Measurements from ENCODE around the gene MAP3K7CL. TPM values are rescaled to one million over a fixed set of nuclear protein-coding genes. Genes with fewer than 3 reads are reported as not detected.
A peak's percentile ranks its signal among the peaks of the same experiment; 100 is the strongest.
"Not testable (repeated sequence)": the region's sequence is repeated elsewhere in the genome, so short reads cannot be mapped to it uniquely, and the experiment has no call there.

The MAP3K7CL gene
- total RNA-seq, 1 experiment from 2014 or later = 35.8 TPM

DNA sequence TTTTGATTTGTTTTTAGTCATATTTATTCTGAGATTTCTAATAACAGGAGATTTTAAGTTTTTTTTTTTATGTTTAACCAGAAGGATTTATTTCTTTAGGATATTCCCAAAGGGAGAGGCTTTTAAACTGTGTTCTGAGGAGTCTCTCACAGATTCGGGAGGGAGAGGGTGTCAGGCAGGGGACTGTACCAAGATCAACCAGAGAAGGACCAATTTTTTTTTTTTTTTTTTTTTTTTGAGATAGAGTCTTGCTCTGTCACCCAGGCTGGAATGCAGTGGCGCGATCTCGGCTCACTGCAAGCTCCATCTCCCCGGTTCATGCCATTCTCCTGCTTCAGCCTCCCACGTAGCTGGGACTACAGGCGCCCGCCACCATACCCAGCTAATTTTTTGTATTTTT, 37.0 kb downstream of the MAP3K7CL start:
- DNase-seq (ENCODE audit: low read depth) = not testable (repeated sequence)

DNA sequence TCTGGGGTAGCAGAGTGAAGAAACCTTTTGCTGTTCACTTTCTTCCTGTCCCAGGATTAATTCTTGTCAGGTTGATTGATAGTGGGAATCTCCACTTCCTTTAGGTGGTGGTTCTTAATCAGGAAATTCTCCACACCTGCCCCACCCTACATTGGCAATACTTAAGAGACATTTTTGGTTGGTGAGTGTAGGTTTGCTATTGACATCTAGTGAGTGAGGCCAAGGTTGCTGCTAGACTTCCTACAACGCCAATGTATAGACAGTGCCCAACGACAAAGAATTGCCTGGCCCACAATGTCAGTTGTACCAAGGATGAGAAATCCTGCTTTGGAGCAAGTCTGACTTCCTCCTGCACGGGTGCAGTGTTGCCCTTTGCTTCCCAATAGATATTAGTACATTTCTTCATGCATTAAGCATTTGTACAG, 38.5 kb downstream of the MAP3K7CL start:
- DNase-seq (ENCODE audit: low read depth) = peak; percentile 66

DNA sequence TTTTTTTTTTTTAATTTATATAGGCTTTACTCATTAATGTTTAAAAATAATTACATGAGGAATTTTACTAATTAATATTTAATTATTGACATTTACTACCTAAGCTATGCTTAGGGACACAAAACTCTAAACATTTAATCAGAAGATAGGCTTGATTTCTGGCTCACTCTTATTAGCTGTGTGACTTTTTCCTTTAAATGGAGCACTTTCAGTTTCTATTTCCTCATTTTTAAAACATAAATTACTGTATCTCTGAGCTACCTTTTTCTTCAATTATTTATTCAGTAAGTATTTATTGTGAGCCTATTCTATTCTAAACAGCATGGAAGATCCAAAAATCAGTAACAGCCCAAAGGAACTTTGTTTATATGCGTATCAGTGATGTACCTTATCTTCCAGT, 40.5 kb downstream of the MAP3K7CL start:
- no peak for DNase-seq (ENCODE audit: low read depth)

DNA sequence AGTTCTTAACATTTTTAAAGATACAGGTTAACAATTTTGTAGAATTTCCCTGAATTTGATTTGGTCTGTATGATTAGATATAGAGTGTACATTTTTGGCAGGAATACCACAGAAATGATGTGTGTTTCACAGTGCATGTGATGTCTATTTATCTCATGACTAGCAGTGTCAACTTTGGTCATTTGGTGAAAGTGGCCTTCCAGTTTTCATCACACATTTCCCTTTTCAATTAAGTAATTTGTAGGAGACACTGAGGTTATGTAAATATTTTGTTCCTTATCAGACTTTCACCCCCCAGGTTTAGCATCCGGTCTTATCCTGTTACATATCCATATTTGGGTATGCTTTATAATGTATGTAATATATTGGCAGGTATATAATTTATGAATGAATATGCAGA, 41.8 kb downstream of the MAP3K7CL start:
- no peak for DNase-seq (ENCODE audit: low read depth)

DNA sequence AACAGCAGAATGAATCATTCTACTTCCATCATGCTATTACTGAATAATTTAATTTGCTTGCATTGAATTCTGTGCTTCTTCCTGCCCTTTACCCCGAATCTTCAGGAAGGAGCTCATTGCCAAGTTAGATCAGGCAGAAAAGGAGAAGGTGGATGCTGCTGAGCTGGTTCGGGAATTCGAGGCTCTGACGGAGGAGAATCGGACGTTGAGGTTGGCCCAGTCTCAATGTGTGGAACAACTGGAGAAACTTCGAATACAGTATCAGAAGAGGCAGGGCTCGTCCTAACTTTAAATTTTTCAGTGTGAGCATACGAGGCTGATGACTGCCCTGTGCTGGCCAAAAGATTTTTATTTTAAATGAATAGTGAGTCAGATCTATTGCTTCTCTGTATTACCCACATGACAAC, 44.2 kb downstream of the MAP3K7CL start:
- peak; percentile 48 for DNase-seq (ENCODE audit: low read depth)

DNA sequence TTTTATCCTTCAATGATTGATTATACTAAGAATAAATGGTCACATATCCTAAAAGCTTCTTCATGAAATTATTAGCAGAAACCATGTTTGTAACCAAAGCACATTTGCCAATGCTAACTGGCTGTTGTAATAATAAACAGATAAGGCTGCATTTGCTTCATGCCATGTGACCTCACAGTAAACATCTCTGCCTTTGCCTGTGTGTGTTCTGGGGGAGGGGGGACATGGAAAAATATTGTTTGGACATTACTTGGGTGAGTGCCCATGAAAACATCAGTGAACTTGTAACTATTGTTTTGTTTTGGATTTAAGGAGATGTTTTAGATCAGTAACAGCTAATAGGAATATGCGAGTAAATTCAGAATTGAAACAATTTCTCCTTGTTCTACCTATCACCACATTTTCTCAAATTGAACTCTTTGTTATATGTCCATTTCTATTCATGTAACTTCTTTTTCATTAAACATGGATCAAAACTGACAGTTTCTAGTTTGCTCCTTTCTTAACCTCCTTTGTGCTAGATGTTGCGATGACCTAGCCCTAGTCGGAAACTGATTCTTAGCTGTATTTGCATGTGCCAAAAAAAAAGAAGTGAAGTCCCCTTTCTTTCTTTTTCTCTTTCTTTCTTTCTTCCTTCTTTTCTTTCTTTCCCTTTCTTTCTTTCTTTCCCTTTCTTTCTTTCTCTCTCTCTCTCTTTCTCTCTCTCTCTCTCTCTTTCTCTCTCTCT, 45.1 kb downstream of the MAP3K7CL start:
- no peak for DNase-seq (ENCODE audit: low read depth)

DNA sequence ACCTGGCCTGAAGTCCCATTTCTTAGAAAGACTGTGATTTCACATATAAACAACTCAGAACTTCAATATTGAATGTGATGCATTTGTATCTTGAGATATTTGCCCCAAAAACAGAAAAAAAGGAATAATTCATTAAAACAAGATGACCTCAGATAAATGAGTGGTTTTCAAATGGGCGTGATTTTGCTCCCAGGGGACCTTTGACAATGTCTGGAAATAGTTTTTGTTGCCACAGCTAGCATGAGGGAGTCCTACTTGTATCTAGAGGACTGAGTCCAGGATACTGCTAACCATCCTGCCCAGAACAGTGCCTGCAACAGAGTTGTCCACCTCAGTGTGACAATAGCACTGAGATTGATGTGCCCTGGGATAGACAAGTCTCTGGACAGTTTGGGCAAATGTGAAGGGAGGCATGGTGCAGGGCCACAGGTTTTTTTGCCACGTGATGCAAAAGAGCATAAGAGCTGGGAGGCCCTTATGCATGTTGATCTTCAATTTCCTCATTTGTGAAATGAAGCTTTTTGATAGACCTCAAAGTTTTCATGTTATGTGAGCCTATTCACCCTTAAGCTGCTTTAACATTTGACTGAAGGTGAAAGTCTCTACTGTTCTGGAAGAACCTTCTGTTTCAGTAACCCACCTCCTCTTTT, 46.2 kb downstream of the MAP3K7CL start:
- no peak for DNase-seq (ENCODE audit: low read depth)

DNA sequence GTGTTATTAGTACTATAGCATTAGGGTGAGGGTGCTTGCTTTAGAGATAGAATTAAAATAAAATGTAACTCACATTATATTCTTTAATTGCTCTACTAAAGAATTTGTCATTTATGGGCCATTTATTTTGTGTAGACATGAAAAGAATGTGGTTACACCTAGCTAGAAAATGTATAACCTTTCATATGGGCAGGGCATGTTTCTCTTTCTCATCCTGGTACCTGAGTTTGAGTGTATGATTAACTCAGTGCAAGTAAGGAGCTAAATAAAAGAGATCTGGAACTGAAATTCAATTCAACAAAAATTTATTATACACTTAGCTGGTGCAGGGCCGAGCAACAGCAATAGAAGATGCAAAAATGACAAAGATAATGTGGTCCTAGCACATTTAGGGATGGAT, 47.4 kb downstream of the MAP3K7CL start:
- no peak for DNase-seq (ENCODE audit: low read depth)

DNA sequence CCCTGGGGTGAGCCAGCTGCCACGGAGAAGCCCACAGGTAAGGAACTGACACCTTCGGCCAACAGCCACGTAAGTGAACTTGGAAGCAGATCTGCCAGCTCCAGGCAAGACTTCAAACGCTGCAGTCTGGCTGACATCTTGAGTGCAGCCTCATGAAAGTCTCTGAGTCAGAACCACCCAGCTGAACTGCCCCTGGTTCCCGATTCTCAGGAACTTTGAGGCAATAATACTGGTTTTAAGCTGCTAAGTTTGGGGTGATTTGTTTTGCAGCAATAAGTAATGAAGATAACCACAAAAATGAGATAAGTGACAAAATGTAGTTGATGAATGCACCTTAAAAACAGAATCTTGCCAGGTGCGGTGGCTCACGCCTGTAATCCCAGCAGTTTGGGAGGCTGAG, 48.5 kb downstream of the MAP3K7CL start:
- no peak for DNase-seq (ENCODE audit: low read depth)

DNA sequence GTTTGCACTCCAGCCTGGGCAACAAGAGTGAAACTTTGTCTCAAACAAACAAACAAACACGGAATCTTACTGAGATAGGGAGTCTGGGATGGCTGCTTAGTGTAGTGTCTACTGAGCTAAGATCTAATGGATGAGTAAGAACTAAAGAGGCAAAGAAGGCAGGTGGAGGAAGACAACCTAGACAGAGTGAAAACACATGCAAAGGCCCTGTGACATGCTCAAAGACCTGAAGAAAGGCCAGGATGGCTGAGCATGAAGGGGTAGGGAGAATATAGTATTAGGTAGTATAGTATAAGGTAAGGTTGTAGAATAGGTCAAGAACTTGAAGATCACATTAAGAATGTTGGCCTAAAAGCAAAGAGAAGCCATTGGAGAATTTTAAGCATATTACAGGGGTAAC, 49.1 kb downstream of the MAP3K7CL start:
- DNase-seq (ENCODE audit: low read depth) = no peak

DNA sequence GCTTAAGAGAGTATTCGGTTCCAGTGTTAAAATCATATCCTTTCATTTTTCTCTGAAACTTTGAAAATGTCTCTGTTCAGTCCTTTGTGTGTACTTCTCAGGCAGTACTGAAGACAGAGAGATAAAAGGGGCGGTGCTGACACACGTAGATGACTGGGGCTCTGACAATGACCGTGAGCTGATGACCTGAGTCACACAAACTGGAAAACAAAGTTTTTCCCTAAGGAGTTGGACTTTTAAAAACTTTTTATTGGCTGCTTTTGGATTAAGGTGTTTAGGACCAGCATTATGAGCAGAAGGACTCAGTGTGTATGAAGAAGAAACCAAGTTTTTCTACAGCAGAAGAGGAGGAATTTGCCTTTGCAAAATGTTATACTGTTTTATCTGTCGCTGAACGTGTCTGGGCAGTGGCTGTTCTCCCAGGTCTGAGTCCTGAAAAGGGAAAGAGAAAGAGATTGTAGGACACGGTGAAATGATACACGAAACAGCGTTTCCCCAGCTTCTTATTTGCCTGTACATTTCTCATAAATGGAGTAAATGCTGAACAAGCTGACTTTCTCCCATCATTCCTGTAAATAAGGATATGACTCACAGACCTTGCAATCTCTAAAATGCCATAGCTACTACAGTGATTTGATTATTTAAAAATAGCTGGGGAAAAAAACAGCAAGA, 51.5 kb downstream of the MAP3K7CL start:
- DNase-seq (ENCODE audit: low read depth) = peak; percentile 85

DNA sequence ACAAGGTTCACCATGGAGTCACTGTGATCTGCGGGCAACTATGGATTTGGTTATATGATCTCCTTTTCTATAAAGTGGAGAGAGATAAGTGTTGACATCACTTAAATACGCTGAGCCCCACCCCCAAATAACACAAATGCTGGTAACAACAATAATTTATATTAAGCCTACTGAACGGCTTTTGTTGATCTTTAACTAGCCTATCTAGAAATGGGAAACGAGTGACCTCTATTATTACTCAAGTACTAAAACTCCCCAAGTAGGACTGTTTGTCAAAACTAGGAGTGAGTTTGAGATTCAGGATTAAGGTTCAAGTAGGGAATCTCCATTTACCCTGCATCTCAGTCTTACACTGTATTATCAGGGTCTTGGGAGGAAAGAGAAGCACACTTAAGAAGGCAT, 52.2 kb downstream of the MAP3K7CL start:
- no peak for DNase-seq (ENCODE audit: low read depth)

DNA sequence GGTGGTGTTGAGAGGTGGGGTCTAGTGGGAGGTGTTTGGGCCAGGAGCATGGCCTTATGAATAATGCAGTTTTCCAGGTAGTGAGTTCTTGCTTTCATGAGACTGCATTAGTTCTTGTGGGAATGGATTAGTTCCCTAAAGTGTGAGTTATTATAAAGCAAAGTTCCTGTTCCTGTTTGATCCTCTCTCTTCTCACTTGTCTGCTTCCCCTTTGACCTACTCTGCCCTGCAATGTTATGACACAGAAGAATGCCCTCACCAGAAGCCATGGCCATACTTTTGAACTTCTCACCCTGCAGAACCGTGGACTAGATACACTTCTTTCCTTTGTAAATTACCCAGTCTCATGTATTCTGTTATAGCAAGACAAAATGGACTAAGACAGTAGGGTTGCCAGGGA, 53.6 kb downstream of the MAP3K7CL start:
- no peak for DNase-seq (ENCODE audit: low read depth)

DNA sequence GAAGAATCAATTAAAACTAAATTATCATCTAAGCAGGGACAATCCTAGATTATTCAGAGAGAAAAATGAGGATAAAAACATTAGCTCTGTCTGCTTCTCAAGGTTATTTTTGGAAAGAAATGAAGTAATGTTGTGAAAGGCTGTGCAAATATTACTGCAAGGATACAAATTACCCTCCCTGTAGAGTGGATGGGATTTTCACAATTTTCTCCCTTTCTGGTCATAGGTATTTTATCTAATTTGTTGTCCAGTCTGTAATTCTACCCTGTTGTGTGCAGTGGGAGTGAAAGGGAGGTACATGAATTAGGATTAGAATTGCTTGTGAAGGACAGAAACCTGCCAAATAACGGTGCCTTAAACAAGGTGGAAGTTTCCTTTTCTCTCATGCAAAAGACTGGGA, 54.7 kb downstream of the MAP3K7CL start:
- no peak for DNase-seq (ENCODE audit: low read depth)

DNA sequence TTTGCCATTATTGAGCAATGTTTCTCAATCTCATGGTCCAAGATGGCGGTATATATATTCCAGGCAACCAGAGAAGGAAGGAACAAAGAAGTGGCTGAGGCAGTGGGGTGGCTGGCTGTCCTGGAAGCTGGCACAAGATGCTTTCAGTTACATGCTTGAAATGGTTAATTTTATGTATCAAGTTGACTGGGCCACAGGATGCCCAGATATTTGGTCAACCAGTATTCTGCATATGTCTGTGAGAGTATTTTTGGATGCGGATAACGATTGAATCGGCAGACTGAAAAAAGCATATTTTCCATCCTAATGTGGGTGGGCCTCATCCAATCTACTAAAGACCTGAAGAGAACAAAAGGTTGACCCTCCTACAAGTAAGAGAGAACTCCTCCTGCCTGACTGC, 55.2 kb downstream of the MAP3K7CL start:
- no peak for DNase-seq (ENCODE audit: low read depth)

DNA sequence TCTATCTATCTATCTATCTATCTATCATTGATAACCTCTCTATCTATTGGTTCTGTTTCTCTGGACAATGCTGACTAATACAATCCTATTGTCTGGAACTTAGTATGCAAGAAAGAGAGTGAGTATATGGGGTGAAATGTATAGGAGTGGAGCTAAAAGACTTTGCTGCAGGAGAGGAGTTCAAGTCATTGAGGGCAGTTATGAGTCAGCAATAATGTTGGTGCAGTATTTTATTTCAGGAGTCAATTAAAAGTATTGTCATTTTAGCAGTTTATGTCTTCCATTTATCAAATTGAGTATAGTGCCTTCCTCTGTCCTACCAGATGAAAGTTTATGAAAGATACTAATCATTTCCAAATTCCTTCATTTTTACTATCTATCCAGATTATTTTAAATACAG, 55.8 kb downstream of the MAP3K7CL start:
- no peak for DNase-seq (ENCODE audit: low read depth)

DNA sequence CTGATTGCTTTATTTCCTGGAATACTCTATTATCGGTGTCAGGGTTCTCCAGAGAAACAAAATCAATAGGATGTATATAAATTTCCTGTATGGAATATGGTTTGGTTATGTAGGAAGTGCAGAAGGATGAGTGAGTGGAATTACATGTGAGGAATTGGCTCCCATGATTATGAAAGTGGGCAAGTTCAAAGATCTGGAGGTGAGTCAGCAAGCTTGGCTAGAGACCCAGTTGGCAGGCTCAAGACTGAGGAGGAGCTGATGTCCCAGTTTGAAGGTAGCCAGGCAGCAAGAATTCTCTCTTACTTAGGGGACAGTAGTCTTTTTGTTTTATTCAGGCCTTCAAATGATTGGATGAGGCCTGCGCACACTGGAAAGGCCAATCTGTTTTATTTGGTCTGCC, 57.5 kb downstream of the MAP3K7CL start:
- peak; percentile 95 for DNase-seq (ENCODE audit: low read depth)

DNA sequence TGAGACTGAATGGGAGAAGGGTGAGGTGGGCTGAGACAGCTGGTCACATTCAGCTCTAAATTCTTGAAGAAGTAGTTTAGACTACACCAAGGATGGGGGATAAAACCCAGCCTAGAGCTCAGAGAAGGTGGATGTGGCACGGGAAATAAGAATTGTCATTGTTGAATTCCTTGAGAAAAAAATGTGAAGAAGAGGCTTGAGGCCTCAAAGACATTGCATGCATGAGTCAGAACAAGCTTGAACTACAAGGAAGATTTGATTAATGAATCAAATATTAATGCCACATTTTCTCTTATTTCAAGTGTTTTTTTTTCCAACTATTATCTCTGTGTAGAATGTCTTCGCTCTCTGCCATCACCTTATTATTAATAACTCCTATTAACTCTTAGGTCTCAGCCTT, 58.9 kb downstream of the MAP3K7CL start:
- DNase-seq (ENCODE audit: low read depth) = no peak

DNA sequence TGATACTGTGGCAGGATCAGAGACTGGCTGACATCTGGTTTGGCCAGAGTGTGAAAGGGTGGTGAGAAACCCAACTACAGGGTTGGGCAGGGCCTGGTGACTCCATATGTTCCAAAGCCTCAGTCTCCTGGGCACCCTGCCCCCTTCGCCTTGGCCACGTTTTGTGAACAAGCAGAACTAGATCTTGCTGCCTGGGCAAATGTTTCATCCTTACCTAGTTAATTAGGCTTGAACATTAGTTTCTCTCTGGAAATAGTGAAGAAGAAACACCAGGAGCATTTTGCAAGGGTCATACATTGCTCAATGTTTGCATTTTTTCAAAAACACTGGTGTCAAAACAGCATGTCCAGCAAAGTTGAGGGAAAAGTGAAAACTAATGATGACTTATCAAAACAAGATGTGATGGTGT, 60.5 kb downstream of the MAP3K7CL start:
- DNase-seq (ENCODE audit: low read depth) = no peak

DNA sequence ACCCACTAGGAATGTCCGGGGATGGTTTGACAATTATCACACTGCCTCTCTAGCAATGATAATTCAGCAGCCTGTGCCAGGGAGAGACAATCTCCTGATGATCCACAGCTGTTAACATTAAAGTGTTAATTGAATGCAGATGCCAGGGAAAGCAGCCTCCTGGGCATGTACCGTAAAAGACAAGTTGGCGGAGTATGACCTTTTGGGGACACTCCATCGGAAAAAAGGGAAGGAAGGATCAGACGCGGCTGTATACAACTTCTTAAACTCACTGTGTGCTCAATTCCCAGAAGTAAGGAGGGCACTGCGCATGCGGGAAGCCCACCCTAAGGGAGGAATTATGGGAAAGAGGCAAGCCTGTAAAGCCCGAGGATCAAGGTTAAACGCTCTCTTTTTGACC, 62.6 kb downstream of the MAP3K7CL start:
- DNase-seq (ENCODE audit: low read depth) = no peak

DNA sequence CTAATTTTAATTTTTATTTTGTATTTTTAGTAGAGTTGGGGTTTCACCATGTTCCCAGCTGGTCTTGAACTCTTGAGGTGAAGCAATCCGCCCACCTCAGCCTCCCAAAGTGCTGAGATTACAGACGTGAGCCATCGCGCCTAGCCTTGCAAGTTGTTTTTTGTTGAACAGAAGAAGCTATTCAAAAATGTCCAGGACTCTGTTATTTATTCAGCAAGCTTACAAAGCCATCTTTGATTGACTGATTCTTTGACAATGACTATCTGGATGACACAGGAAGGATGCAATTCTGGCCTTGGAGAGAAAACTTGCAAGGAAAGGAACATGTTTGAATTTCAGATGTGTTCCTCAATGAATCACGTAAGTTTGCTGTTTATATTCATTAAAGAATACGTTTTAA, 63.5 kb downstream of the MAP3K7CL start:
- DNase-seq (ENCODE audit: low read depth) = no peak

DNA sequence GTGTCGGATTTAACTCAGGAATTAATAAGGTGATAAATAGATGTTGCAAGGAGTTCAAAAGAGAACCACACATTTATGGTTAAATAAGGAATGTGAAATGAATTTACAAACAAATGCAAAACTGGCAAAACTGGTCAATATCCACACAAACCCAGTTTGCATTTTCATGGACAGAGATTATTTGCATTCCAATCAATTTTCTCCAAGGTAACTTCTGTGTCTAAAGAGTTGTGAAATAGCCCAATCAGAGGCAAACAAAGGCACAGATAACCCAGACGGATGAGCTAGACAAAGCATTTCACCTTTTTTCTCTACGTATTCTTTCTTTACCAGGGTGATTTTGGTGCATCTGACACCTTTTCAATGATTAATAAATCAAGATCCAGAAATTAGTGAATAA, 63.9 kb downstream of the MAP3K7CL start:
- DNase-seq (ENCODE audit: low read depth) = no peak

DNA sequence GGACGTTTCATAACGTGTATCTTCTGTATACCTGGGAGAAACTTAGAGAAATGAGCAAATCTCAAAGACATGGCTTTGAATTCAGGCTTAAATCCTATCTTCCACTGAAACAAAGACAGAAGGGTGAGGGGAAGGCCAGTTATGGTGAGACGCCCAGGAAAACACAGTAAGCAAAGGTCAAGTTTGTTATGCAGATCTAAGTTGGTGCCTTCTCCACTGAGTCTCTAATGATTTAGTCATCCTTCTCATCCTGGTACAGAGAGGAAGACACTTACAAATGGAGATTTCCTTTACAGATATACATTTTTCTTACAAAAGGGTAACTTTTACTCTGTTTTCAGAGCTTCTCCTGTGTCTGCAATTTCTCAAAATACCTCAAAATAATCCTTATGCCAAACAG, 64.4 kb downstream of the MAP3K7CL start:
- DNase-seq (ENCODE audit: low read depth) = no peak
